HG02840 (cell line): ENCODE measurements around the gene USP36.

Experiments used
- ATAC-seq: cut with Tn5 transposase; IDR thresholded peaks from one replicate; pipeline ENCODE4 v1.9.1; 2021; ENCODE audit warnings: mild to moderate bottlenecking, moderate library complexity, moderate number of reproducible peaks; ENCODE audit not compliant: unreplicated experiment, low FRiP score

USP36 gene

GRCh38 chr17:78748048-78748729, 92.4 kb downstream of the USP36 start:
- no peak for ATAC-seq

- no peak for ATAC-seq
These were observed 93.1 kb downstream of the USP36 start for GRCh38 chr17:78747488-78747887.

- ATAC-seq = no peak
These were observed 93.7 kb downstream of the USP36 start for GRCh38 chr17:78746949-78747269.

GRCh38 chr17:78746263-78746948, 94.2 kb downstream of the USP36 start:
- no peak for ATAC-seq
